Measurements from ENCODE around the gene PARP2. TPM values are rescaled to one million over a fixed set of nuclear protein-coding genes. Genes with fewer than 3 reads are reported as not detected.
"Not testable (repeated sequence)": the region's sequence is repeated elsewhere in the genome, so short reads cannot be mapped to it uniquely, and the experiment has no call there.

Gene PARP2
- total RNA-seq, 1 donor from 2014 or later: 17.0 TPM

- DNase-seq: no peak
These were observed 3.3 kb downstream of the PARP2 start for GRCh38 chr14:20346713-20347112.

GRCh38 chr14:20347747-20348146 lies 4.3 kb downstream of the PARP2 start:
- DNase-seq: no peak

- DNase-seq: no peak
These were observed 6.8 kb downstream of the PARP2 start for GRCh38 chr14:20350282-20350681.

GRCh38 chr14:20350860-20351259 lies 7.4 kb downstream of the PARP2 start:
- no peak for DNase-seq

- no peak for DNase-seq
These were observed 13.0 kb downstream of the PARP2 start for GRCh38 chr14:20356422-20356821.

- not testable (repeated sequence) for DNase-seq
These were observed 15.0 kb downstream of the PARP2 start for GRCh38 chr14:20358474-20358873.

- no peak for DNase-seq
These were observed 22.5 kb downstream of the PARP2 start for GRCh38 chr14:20365928-20366327.

GRCh38 chr14:20372796-20373195 lies 29.4 kb downstream of the PARP2 start:
- no peak for DNase-seq

GRCh38 chr14:20375471-20375870 lies 32.0 kb downstream of the PARP2 start:
- DNase-seq: no peak

- DNase-seq: no peak
These were observed 32.7 kb downstream of the PARP2 start for GRCh38 chr14:20376071-20376588.

GRCh38 chr14:20377171-20377570 lies 33.7 kb downstream of the PARP2 start:
- DNase-seq: no peak

GRCh38 chr14:20379743-20380142 lies 36.3 kb downstream of the PARP2 start:
- no peak for DNase-seq

- DNase-seq: no peak
These were observed 37.2 kb downstream of the PARP2 start for GRCh38 chr14:20380681-20381080.

- no peak for DNase-seq
These were observed 37.9 kb downstream of the PARP2 start for GRCh38 chr14:20381341-20381740.

GRCh38 chr14:20382526-20382925 lies 39.1 kb downstream of the PARP2 start:
- no peak for DNase-seq

GRCh38 chr14:20383032-20383431 lies 39.6 kb downstream of the PARP2 start:
- no peak for DNase-seq

- no peak for DNase-seq
These were observed 40.2 kb downstream of the PARP2 start for GRCh38 chr14:20383636-20384035.

GRCh38 chr14:20384321-20384720 lies 40.9 kb downstream of the PARP2 start:
- DNase-seq: no peak

- no peak for DNase-seq
These were observed 41.5 kb downstream of the PARP2 start for GRCh38 chr14:20384886-20385285.

- DNase-seq: no peak
These were observed 42.9 kb downstream of the PARP2 start for GRCh38 chr14:20386276-20386855.

GRCh38 chr14:20387576-20387975 lies 44.1 kb downstream of the PARP2 start:
- no peak for DNase-seq

GRCh38 chr14:20388159-20388558 lies 44.7 kb downstream of the PARP2 start:
- DNase-seq: no peak

GRCh38 chr14:20391505-20391904 lies 48.1 kb downstream of the PARP2 start:
- no peak for DNase-seq

GRCh38 chr14:20397511-20397910 lies 54.1 kb downstream of the PARP2 start:
- no peak for DNase-seq

GRCh38 chr14:20400589-20400964 lies 57.1 kb downstream of the PARP2 start:
- no peak for DNase-seq

Measured in skin of body (tissue), 2 donors.